Osteoblast (primary cell): Measurements from ENCODE around the gene COL23A1. TPM values are rescaled to one million over a fixed set of nuclear protein-coding genes. Genes with fewer than 3 reads are reported as not detected.

Experiments
- DNase-seq: peaks from one replicate; pipeline ENCODE4 v3.0.0; 2011; ENCODE audit warnings: low spot score, mixed read lengths; ENCODE audit not compliant: insufficient read length; ENCODE audit errors: missing footprints
- H2AFZ ChIP-seq: 2 replicates; pipeline ENCODE4 v1.6.0; 2011; ENCODE audit warnings: mild to moderate bottlenecking, low read length
- H3K27ac ChIP-seq: 2 replicates; pipeline ENCODE4 v1.5.1; 2011; ENCODE audit warnings: mild to moderate bottlenecking, low read depth, low read length, moderate library complexity
- H3K27me3 ChIP-seq: 2 replicates; pipeline ENCODE4 v1.6.0; 2012; ENCODE audit warnings: mild to moderate bottlenecking, control low read depth, inconsistent platforms, low read length, moderate library complexity; ENCODE audit not compliant: insufficient read depth
- H3K36me3 ChIP-seq: 2 replicates; pipeline ENCODE4 v1.5.1; 2011; ENCODE audit warnings: mild to moderate bottlenecking, low read length, control low read depth, moderate library complexity; ENCODE audit not compliant: insufficient read depth
- H3K4me1 ChIP-seq: 2 replicates; pipeline ENCODE4 v1.5.1; 2011; ENCODE audit warnings: mild to moderate bottlenecking, low read length, control low read depth, moderate library complexity; ENCODE audit not compliant: insufficient read depth
- H3K4me2 ChIP-seq: 2 replicates; pipeline ENCODE4 v1.6.0; 2011; ENCODE audit warnings: mild to moderate bottlenecking, low read length; ENCODE audit not compliant: insufficient read depth
- H3K4me3 ChIP-seq: fragments of 200-600 bp; sonication (generic); 3 replicates; pipeline ENCODE4 v1.5.1; 2012; ENCODE audit warnings: mild to moderate bottlenecking, low read length, inconsistent platforms; ENCODE audit not compliant: insufficient read depth
- H3K79me2 ChIP-seq: 2 replicates; pipeline ENCODE4 v1.6.0; 2012; ENCODE audit warnings: mild to moderate bottlenecking, low read length, control low read depth, inconsistent platforms; ENCODE audit not compliant: insufficient read depth
- H3K9me3 ChIP-seq: 2 replicates; pipeline ENCODE4 v1.5.1; 2011; ENCODE audit warnings: low read depth, low read length, control low read depth
- H4K20me1 ChIP-seq: 2 replicates; pipeline ENCODE4 v1.6.0; 2012; ENCODE audit warnings: mild to moderate bottlenecking, low read length, control low read depth; ENCODE audit not compliant: insufficient read depth
- CTCF ChIP-seq: IDR thresholded peaks from 2 replicates; pipeline ENCODE4 v1.5.1; 2011; ENCODE audit warnings: mild to moderate bottlenecking, low read depth, low read length, moderate library complexity; ENCODE audit errors: extremely low read depth
- total RNA-seq: library from RNA; depleted of rRNA; stranded (reverse); fragments of >200 nt; gene quantifications from 2 replicates; pipeline ENCODE4 v1.2.3, GENCODE V29; 2012

The COL23A1 gene
- total RNA-seq, 1 donor: under 0.01 TPM

- H2AFZ ChIP-seq: no peak overlapping the region
- H3K4me1 ChIP-seq: no peaks in the 10 kb centered on the region
- H3K4me2 ChIP-seq: no peak overlapping the region
- H3K36me3 ChIP-seq: no peaks in the 10 kb centered on the region
- no peak overlapping the region for H3K4me3 ChIP-seq
- peak; percentile 55 for DNase-seq
- H4K20me1 ChIP-seq: no peaks in the 10 kb centered on the region
- no peak overlapping the region for H3K27ac ChIP-seq
- no peaks in the 10 kb centered on the region for H3K79me2 ChIP-seq
- H3K9me3 ChIP-seq: no peaks in the 10 kb centered on the region
- TF ChIP-seq CTCF: no peak
- peaks cover 4% of the 10 kb centered on the region for H3K27me3 ChIP-seq
Observed at GRCh38 chr5:178291969-178292825, 298.0 kb downstream of the COL23A1 start.

- Histone ChIP-seq H3K4me1 (no peaks in the 10 kb centered on the region), H3K79me2 (no peaks in the 10 kb centered on the region), H2AFZ (no peak overlapping the region), H3K36me3 (no peaks in the 10 kb centered on the region), H3K27ac (no peak overlapping the region), H4K20me1 (no peaks in the 10 kb centered on the region), H3K4me3 (no peak overlapping the region), H3K9me3 (no peaks in the 10 kb centered on the region), H3K4me2 (no peak overlapping the region), H3K27me3 (peaks cover 4% of the 10 kb centered on the region)
- no peak for TF ChIP-seq CTCF
- peak; percentile 34 for DNase-seq
Observed at GRCh38 chr5:178291161-178291561, 299.0 kb downstream of the COL23A1 start.

GRCh38 chr5:178290376-178290775, 299.8 kb downstream of the COL23A1 start:
- H3K4me3 ChIP-seq: no peak overlapping the region
- H2AFZ ChIP-seq: no peak overlapping the region
- H4K20me1 ChIP-seq: no peaks in the 10 kb centered on the region
- no peaks in the 10 kb centered on the region for H3K79me2 ChIP-seq
- H3K27me3 ChIP-seq: peaks cover 4% of the 10 kb centered on the region
- no peaks in the 10 kb centered on the region for H3K9me3 ChIP-seq
- no peaks in the 10 kb centered on the region for H3K4me1 ChIP-seq
- H3K27ac ChIP-seq: no peak overlapping the region
- no peak for TF ChIP-seq CTCF
- DNase-seq: peak; percentile 63
- H3K36me3 ChIP-seq: no peaks in the 10 kb centered on the region
- H3K4me2 ChIP-seq: no peak overlapping the region

- Histone ChIP-seq H3K4me3 (no peak overlapping the region), H3K79me2 (no peaks in the 10 kb centered on the region), H3K27ac (no peak overlapping the region), H3K27me3 (peaks cover 4% of the 10 kb centered on the region), H3K36me3 (no peaks in the 10 kb centered on the region), H4K20me1 (no peaks in the 10 kb centered on the region), H2AFZ (no peak overlapping the region), H3K9me3 (no peaks in the 10 kb centered on the region), H3K4me2 (no peak overlapping the region), H3K4me1 (no peaks in the 10 kb centered on the region)
- TF ChIP-seq CTCF: no peak
- no peak for DNase-seq
Observed at GRCh38 chr5:178289438-178289837, 300.8 kb downstream of the COL23A1 start.
